A673 (cell line): ENCODE data around the gene UBE2D1. TPM values are rescaled to one million over a fixed set of nuclear protein-coding genes. Genes with fewer than 3 reads are reported as not detected.
A peak's percentile ranks its signal among the peaks of the same experiment; 100 is the strongest.

Experiments used
- BruUV-seq: library from RNA; stranded (reverse); fragments of 400-500 nt; replicated peaks from 2 replicates; lab custom pipeline; 2021; lab: Mats Ljungman, UMichigan
- CTCF ChIA-PET: fragments of 300-600 bp; sonication (Branson Sonifier 250); formaldehyde crosslinking; loops from one replicate; lab custom pipeline; 2022; ENCODE audit warnings: antibody characterized with exemption; lab: Charles Lee
- POLR2A ChIA-PET: fragments of 300-600 bp; sonication (Branson Sonifier 250); formaldehyde crosslinking; loops from one replicate; lab custom pipeline; 2022; ENCODE audit warnings: antibody characterized with exemption; ENCODE audit not compliant: low non-redundant PET; lab: Charles Lee
- DNase-seq: peaks from one replicate; pipeline ENCODE4 v3.0.0-alpha.2; 2015; ENCODE audit warnings: low spot score
- H3K27ac ChIP-seq: fragments of 200-600 bp; sonication (generic); 2 replicates; pipeline ENCODE4 v1.5.1; 2016; ENCODE audit warnings: mixed run types, low read depth, mild to moderate bottlenecking, mixed read lengths, antibody characterized with exemption, low read length; ENCODE audit not compliant: poor library complexity, severe bottlenecking
- H3K27me3 ChIP-seq: fragments of 200-600 bp; sonication (generic); replicated peaks from 2 replicates; pipeline ENCODE4 v1.6.1; 2017; ENCODE audit warnings: mixed run types, low read depth, mild to moderate bottlenecking, mixed read lengths, antibody characterized with exemption, low read length; ENCODE audit not compliant: insufficient read depth, poor library complexity
- H3K36me3 ChIP-seq: fragments of 200-600 bp; sonication (generic); 2 replicates; pipeline ENCODE4 v1.6.1; 2016; ENCODE audit warnings: mixed run types, mild to moderate bottlenecking, mixed read lengths, antibody characterized with exemption, low read length; ENCODE audit not compliant: insufficient read depth, poor library complexity, severe bottlenecking
- H3K4me1 ChIP-seq: fragments of 200-600 bp; sonication (generic); 2 replicates; pipeline ENCODE4 v1.6.1; 2017; ENCODE audit warnings: mixed run types, mild to moderate bottlenecking, mixed read lengths, antibody characterized with exemption, low read length; ENCODE audit not compliant: insufficient read depth, poor library complexity, severe bottlenecking
- H3K4me3 ChIP-seq: fragments of 200-600 bp; sonication (generic); 2 replicates; pipeline ENCODE4 v1.5.1; 2016; ENCODE audit warnings: low read depth, mixed run types, mild to moderate bottlenecking, mixed read lengths, low read length; ENCODE audit not compliant: poor library complexity, severe bottlenecking
- H3K9me3 ChIP-seq: fragments of 200-600 bp; sonication (generic); 2 replicates; pipeline ENCODE4 v1.6.1; 2016; ENCODE audit warnings: mixed run types, low read depth, mild to moderate bottlenecking, mixed read lengths, antibody characterized with exemption, low read length; ENCODE audit not compliant: poor library complexity, severe bottlenecking
- EZH2 ChIP-seq: fragments of 200-600 bp; sonication (generic); IDR thresholded peaks from 2 replicates; pipeline ENCODE4 v1.6.1; 2017; ENCODE audit warnings: borderline replicate concordance, low read depth, mild to moderate bottlenecking, mixed read lengths, antibody characterized with exemption, low read length; ENCODE audit not compliant: poor library complexity, severe bottlenecking
- intact Hi-C: fragments of 100-400 bp; cut with micrococcal nuclease; formaldehyde crosslinking; loops from one replicate; pipeline ENCODE4 v1.10.0; 2022; ENCODE audit not compliant: unreplicated experiment
- total RNA-seq: library from RNA; stranded (reverse); gene quantifications from 2 replicates; pipeline ENCODE4 v1.2.3, GENCODE V29; 2021
- TF ChIP-seq, protein P1 (sequence below): fragments of 300-800, 200-600 bp; sonication (generic); conservative IDR thresholded peaks from 2 replicates; pipeline ENCODE4 v1.5.1; 2017; ENCODE audit warnings: low read depth, mild to moderate bottlenecking, antibody characterized with exemption, low read length, moderate library complexity, mixed read lengths

Gene UBE2D1
- total RNA-seq, 1 experiment from 2014 or later, result 16.9 TPM

DNA sequence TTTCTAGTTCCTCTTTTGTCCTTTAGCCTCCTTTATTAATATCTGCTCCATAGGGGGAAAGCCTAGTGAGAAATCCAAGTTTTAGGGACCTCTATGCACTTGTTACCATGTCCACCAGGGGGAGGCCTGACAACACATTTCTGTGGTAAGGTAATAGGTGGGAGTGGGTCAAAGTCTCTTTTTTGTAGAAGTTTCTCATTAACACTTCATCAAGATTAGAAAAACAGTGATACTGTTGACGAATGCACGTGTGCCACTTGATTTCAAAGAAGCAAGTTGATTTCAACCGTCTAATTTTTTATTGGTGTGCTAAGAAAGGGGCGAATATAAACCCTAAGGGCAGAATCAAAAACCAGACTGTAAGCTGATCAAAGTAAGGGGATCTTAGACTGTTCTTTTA, 35.2 kb upstream of the UBE2D1 start:
- no peaks in the 10 kb centered on the region for H3K36me3 ChIP-seq
- H3K27me3 ChIP-seq, result peaks cover 5% of the 10 kb centered on the region
- TF ChIP-seq, protein P1, sequence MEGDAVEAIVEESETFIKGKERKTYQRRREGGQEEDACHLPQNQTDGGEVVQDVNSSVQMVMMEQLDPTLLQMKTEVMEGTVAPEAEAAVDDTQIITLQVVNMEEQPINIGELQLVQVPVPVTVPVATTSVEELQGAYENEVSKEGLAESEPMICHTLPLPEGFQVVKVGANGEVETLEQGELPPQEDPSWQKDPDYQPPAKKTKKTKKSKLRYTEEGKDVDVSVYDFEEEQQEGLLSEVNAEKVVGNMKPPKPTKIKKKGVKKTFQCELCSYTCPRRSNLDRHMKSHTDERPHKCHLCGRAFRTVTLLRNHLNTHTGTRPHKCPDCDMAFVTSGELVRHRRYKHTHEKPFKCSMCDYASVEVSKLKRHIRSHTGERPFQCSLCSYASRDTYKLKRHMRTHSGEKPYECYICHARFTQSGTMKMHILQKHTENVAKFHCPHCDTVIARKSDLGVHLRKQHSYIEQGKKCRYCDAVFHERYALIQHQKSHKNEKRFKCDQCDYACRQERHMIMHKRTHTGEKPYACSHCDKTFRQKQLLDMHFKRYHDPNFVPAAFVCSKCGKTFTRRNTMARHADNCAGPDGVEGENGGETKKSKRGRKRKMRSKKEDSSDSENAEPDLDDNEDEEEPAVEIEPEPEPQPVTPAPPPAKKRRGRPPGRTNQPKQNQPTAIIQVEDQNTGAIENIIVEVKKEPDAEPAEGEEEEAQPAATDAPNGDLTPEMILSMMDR, result peak; percentile 93
- TF ChIP-seq EZH2, result no peak
- H3K27ac ChIP-seq, result no peak overlapping the region
- H3K4me1 ChIP-seq, result no peaks in the 10 kb centered on the region
- no peaks in the 10 kb centered on the region for H3K9me3 ChIP-seq
- H3K4me3 ChIP-seq, result no peak overlapping the region
- no TSS peak for BruUV-seq
- CTCF ChIA-PET, result interaction anchor here (0.6 to 0.9 kb wide), 2 partner anchors 85 to 94 kb away, joined by 3 to 6 read pairs; no protein-coding TSS in a partner anchor
- POLR2A ChIA-PET, result no interaction called here
- peak; percentile 73 for DNase-seq
- intact Hi-C loops, result loop anchor here (1.0 kb wide), 1 partner anchor 86 kb away; the partner anchor contains the start of gene TFAM

DNA sequence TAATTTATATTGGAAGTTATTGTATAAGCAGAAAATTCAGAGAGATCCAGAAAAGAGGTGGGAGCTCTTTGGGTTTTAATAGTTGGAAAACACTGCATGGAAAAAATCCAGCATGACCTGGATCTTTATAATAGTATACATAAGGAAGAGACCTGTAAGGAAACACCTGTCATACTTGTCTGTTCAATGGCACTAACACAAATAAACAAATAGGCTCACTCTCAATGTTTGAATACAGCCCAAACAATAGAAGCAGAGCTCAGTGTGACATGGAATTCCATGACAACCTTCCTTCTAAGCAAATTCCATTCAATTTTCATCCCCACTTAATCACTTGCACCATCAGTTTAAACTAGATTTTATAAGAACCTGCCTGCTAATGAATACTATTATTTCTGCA, 34.1 kb upstream of the UBE2D1 start:
- no peaks in the 10 kb centered on the region for H3K4me1 ChIP-seq
- H3K27me3 ChIP-seq, result peaks cover 5% of the 10 kb centered on the region
- CTCF ChIA-PET, result interaction anchor here (0.9 kb wide), 1 partner anchor 84 kb away, joined by 3 read pairs; no protein-coding TSS in a partner anchor
- TF ChIP-seq EZH2, result no peak
- TF ChIP-seq, protein P1, result no peak
- BruUV-seq, result no TSS peak
- intact Hi-C loops, result no loop called here
- no peak overlapping the region for H3K27ac ChIP-seq
- POLR2A ChIA-PET, result no interaction called here
- H3K9me3 ChIP-seq, result no peaks in the 10 kb centered on the region
- H3K4me3 ChIP-seq, result no peak overlapping the region
- H3K36me3 ChIP-seq, result no peaks in the 10 kb centered on the region
- DNase-seq, result no peak

DNA sequence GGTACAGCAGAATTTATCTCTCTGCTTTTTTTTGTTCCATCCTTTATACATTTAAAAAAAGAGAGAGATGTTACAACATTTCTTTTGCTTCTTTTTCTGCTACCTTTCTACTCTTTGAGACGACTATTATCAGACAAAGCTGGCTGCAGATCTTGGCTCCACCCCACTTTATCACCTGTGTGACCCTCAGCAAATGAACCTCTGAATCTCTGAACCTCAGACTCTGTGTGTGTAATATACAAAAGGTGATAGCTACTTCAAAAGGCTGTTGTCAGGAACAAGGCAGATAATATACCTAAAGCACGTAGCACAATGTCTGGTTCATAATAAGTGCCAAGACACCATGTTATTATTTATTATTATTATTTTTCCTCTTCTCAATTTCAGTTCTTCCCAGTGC, 32.6 kb upstream of the UBE2D1 start:
- ChIA-PET POLR2A (no interaction called here), CTCF (no interaction called here)
- TF ChIP-seq EZH2, result no peak
- TF ChIP-seq, protein P1, result no peak
- no TSS peak for BruUV-seq
- no peak for DNase-seq
- Histone ChIP-seq H3K4me3 (no peak overlapping the region), H3K4me1 (no peaks in the 10 kb centered on the region), H3K9me3 (no peaks in the 10 kb centered on the region), H3K27ac (no peak overlapping the region), H3K36me3 (no peaks in the 10 kb centered on the region), H3K27me3 (peaks cover 17% of the 10 kb centered on the region)
- intact Hi-C loops, result no loop called here
